K562 (cell line): ENCODE measurements around the gene MMP15. TPM values are rescaled to one million over a fixed set of nuclear protein-coding genes. Genes with fewer than 3 reads are reported as not detected.

Experiments
- HDAC2 ChIP-seq: fragments of 450-650 bp; IDR thresholded peaks from 2 replicates; pipeline ENCODE4 v1.6.1; 2016; ENCODE audit warnings: mild to moderate bottlenecking
- HNRNPLL ChIP-seq: fragments of 200-400 bp; formaldehyde crosslinking; IDR thresholded peaks from 2 replicates; pipeline ENCODE4 v1.6.1; 2017; ENCODE audit warnings: low read length, low read depth, mild to moderate bottlenecking; ENCODE audit not compliant: poor library complexity, severe bottlenecking
- MTA3 ChIP-seq: fragments of 450-650 bp; formaldehyde crosslinking; IDR thresholded peaks from 2 replicates; pipeline ENCODE4 v1.6.1; 2017; ENCODE audit warnings: mild to moderate bottlenecking, borderline replicate concordance
- POLR2A ChIP-seq: fragments of 450-650 bp; conservative IDR thresholded peaks from 2 replicates; pipeline ENCODE4 v1.6.1; 2016
- RBM14 ChIP-seq: fragments of 200-400 bp; formaldehyde crosslinking; IDR thresholded peaks from 2 replicates; pipeline ENCODE4 v1.6.1; 2018; ENCODE audit warnings: low read depth, mild to moderate bottlenecking, low read length, moderate library complexity, borderline replicate concordance; ENCODE audit not compliant: insufficient read depth
- ZNF324 ChIP-seq: fragments of 250-450 bp; sonication (Bioruptor Pico); IDR thresholded peaks from 2 replicates; pipeline ENCODE4 v1.4.0; 2020; ENCODE audit warnings: mild to moderate bottlenecking
- ZNF583 ChIP-seq: fragments of 250-450 bp; sonication (Bioruptor Pico); IDR thresholded peaks from 2 replicates; pipeline ENCODE4 v1.4.0; 2020
- polyA plus RNA-seq, 8 experiments: library from polyadenylated mRNA; depleted of rRNA in 4 of 8; stranded (reverse) in 5 of 8; unstranded in 3 of 8; fragments of >200 nt; fragmentation: Nextera tagmentation in 2 of 8; fragmentation: Illumina TruSeq in 1 of 8; extraction: Ambion mirVana in 2 of 8; extraction: Trizol in 1 of 8; gene quantifications; 2 replicates each; pipeline versions ENCODE4 v1.2.1 to v1.2.3, GENCODE V29; 2011 to 2014; ENCODE audit warnings: inconsistent platforms in 1 of 8, missing spikeins in 1 of 8
- total RNA-seq, 7 experiments: library from RNA; depleted of rRNA in 6 of 7; stranded (reverse); fragments of >200 nt in 6 of 7; fragmentation: Illumina TruSeq in 2 of 7; extraction: Trizol in 2 of 7; gene quantifications; 2 replicates each; pipeline versions ENCODE4 v1.2.1 to v1.2.3, GENCODE V29; 2011 to 2021; ENCODE audit warnings: low replicate concordance in 1 of 7
- TF ChIP-seq, protein P1 (sequence below): conservative IDR thresholded peaks from 2 replicates; pipeline ENCODE4 v1.6.1; 2011; ENCODE audit warnings: low read depth, mild to moderate bottlenecking, low read length; ENCODE audit not compliant: control insufficient read depth
- TF ChIP-seq, protein P2 (sequence below): sonication (generic); formaldehyde crosslinking; IDR thresholded peaks from 2 replicates; pipeline ENCODE4 v1.8.0; 2022; ENCODE audit warnings: missing genetic modification reagents, mild to moderate bottlenecking, moderate library complexity, borderline replicate concordance

MMP15 gene
- total and polyA plus RNA-seq, 9 of the 15 experiments (the other 6 are each of a cell fraction or from before 2014, with no cell fraction given), result 0.01 to 20.4 (median 5.5) TPM

DNA sequence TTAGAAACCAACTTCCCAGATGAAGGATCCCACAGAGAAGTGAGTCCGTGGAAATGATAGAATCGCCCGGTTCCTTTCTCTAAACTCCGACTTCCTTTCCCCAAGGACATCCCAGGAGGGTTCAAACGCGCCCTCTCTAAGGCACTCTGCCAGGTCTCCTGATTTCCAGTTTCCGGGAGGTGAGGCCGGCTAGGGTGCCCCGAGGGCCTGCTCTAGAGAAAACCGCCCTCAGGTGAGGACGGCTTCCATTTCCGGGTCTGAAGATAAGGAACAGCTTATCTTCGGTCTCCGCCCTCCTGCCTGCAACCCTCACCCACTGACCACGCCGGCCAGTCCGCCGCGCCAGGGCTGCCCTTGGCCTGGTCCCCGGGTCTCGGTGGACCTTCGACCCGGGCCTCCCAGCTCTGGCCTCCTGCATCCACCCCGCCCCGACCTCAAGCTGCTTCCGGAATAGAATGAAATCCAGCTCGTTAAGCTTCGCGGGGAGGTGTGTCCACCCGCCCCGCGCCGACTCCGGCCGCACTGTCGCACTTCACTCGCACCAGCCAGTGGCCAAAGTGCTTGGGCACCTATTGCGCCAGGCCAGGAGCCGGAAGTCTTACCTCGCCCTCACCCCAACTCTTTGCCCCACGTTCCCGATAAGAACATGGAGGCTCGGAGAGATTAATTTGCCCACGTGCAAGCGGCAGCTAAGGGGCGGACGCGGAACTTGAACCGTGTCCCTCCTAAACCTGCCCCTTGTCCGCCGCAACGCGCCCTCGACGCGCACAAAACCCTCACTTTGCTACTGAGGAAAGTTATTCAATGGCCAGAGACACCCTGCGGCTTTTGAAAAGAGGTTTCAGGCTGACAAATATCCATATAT, 836 bp upstream of the MMP15 start (continued):
- TF ChIP-seq, protein P1, sequence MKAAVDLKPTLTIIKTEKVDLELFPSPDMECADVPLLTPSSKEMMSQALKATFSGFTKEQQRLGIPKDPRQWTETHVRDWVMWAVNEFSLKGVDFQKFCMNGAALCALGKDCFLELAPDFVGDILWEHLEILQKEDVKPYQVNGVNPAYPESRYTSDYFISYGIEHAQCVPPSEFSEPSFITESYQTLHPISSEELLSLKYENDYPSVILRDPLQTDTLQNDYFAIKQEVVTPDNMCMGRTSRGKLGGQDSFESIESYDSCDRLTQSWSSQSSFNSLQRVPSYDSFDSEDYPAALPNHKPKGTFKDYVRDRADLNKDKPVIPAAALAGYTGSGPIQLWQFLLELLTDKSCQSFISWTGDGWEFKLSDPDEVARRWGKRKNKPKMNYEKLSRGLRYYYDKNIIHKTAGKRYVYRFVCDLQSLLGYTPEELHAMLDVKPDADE, result peak; percentile 15; the same call in 1 of the 2 replicates
- TF ChIP-seq RBM14 (0 out of 2 replicates have a peak, but pooled peaks have one; percentile 16), HDAC2 (peak; percentile 43; the same call in 1 of the 2 replicates), POLR2A (peak; percentile 62), HNRNPLL (no peak), ZNF583 (CRISPR knock-in tag) (no peak; the same call in 1 of the 2 replicates), ZNF324 (CRISPR knock-in tag) (no peak), MTA3 (peak; percentile 34; the same call in 1 of the 2 replicates)
- TF ChIP-seq, protein P2, sequence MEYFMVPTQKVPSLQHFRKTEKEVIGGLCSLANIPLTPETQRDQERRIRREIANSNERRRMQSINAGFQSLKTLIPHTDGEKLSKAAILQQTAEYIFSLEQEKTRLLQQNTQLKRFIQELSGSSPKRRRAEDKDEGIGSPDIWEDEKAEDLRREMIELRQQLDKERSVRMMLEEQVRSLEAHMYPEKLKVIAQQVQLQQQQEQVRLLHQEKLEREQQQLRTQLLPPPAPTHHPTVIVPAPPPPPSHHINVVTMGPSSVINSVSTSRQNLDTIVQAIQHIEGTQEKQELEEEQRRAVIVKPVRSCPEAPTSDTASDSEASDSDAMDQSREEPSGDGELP (CRISPR knock-in tag), result peak; percentile 57
